DMS53 treated with DMSO at 0.1 percent for 48 hours (cell line): ENCODE measurements around the gene CCR1.
"Not testable (repeated sequence)": the region's sequence is repeated elsewhere in the genome, so short reads cannot be mapped to it uniquely, and the experiment has no call there.

Source experiments
- DNase-seq: peaks from one replicate; lab custom pipeline; 2025; ENCODE audit not compliant: unreplicated experiment; lab: John Stamatoyannopoulos, UW

Gene CCR1

GRCh38 chr3:46184469-46184868 lies 23.6 kb downstream of the CCR1 start:
- no peak for DNase-seq

GRCh38 chr3:46183330-46183729 lies 24.8 kb downstream of the CCR1 start:
- DNase-seq: no peak

GRCh38 chr3:46168583-46169345 lies 39.3 kb downstream of the CCR1 start:
- no peak for DNase-seq

- DNase-seq: no peak
These were observed 44.5 kb downstream of the CCR1 start for GRCh38 chr3:46163556-46164041.

GRCh38 chr3:46162975-46163555 lies 45.0 kb downstream of the CCR1 start:
- no peak for DNase-seq

GRCh38 chr3:46157685-46158084 lies 50.4 kb downstream of the CCR1 start:
- not testable (repeated sequence) for DNase-seq

GRCh38 chr3:46154311-46154710 lies 53.8 kb downstream of the CCR1 start:
- DNase-seq: no peak
